Mesendoderm (in vitro differentiated cells): ENCODE data around the gene TRABD.

ENCODE experiments used
- DNase-seq: peaks from one replicate; pipeline ENCODE4 v3.0.0; 2013
- H2AK5ac ChIP-seq: 2 replicates; pipeline ENCODE4 v1.6.1; 2013; ENCODE audit warnings: low read length, inconsistent platforms
- H2BK120ac ChIP-seq: 2 replicates; pipeline ENCODE4 v1.6.1; 2013; ENCODE audit warnings: low read depth, mild to moderate bottlenecking, low read length, moderate library complexity, mixed read lengths
- H2BK15ac ChIP-seq: replicated peaks from 2 replicates; pipeline ENCODE4 v1.6.1; 2013; ENCODE audit warnings: low read depth, mild to moderate bottlenecking, moderate library complexity
- H2BK5ac ChIP-seq: 2 replicates; pipeline ENCODE4 v1.6.1; 2013; ENCODE audit warnings: low read length, inconsistent platforms
- H3K18ac ChIP-seq: 2 replicates; pipeline ENCODE4 v1.6.1; 2013; ENCODE audit warnings: mild to moderate bottlenecking, low read length, mixed read lengths
- H3K23ac ChIP-seq: one replicate; pipeline ENCODE4 v1.6.1; 2013; ENCODE audit warnings: low read length
- H3K27ac ChIP-seq: 2 replicates; pipeline ENCODE4 v1.5.1; 2013; ENCODE audit warnings: low read depth, mild to moderate bottlenecking, inconsistent platforms, low read length, moderate library complexity
- H3K27me3 ChIP-seq: 2 replicates; pipeline ENCODE4 v1.6.1; 2013; ENCODE audit warnings: low read length, control low read depth, mild to moderate bottlenecking, inconsistent platforms; ENCODE audit not compliant: insufficient read depth, poor library complexity
- H3K36me3 ChIP-seq: 2 replicates; pipeline ENCODE4 v1.6.1; 2013; ENCODE audit warnings: low read length, inconsistent platforms; ENCODE audit not compliant: control insufficient read depth, insufficient read depth
- H3K4ac ChIP-seq: one replicate; pipeline ENCODE4 v1.6.1; 2013; ENCODE audit warnings: low read depth, mild to moderate bottlenecking, low read length, moderate library complexity
- H3K4me1 ChIP-seq: 2 replicates; pipeline ENCODE4 v1.6.1; 2013; ENCODE audit warnings: low read depth, low read length, inconsistent platforms; ENCODE audit not compliant: control insufficient read depth
- H3K4me2 ChIP-seq: 2 replicates; pipeline ENCODE4 v1.6.1; 2013; ENCODE audit warnings: low read length
- H3K4me3 ChIP-seq: 2 replicates; pipeline ENCODE4 v1.5.1; 2013; ENCODE audit warnings: mild to moderate bottlenecking, low read length
- H3K56ac ChIP-seq: one replicate; pipeline ENCODE4 v1.6.1; 2013; ENCODE audit warnings: low read length
- H3K79me1 ChIP-seq: 2 replicates; pipeline ENCODE4 v1.6.1; 2013; ENCODE audit warnings: low read length, inconsistent platforms
- H3K79me2 ChIP-seq: 2 replicates; pipeline ENCODE4 v1.6.1; 2013; ENCODE audit warnings: mild to moderate bottlenecking, low read length; ENCODE audit not compliant: control insufficient read depth, insufficient read depth
- H3K9ac ChIP-seq: 2 replicates; pipeline ENCODE4 v1.6.1; 2013; ENCODE audit warnings: low read length, inconsistent platforms
- H4K5ac ChIP-seq: one replicate; pipeline ENCODE4 v1.6.1; 2013; ENCODE audit warnings: low read length
- H4K8ac ChIP-seq: one replicate; pipeline ENCODE4 v1.6.1; 2013; ENCODE audit warnings: low read depth, mild to moderate bottlenecking, control low read depth, low read length, moderate library complexity
- WGBS: extraction: QIAGEN DNeasy Blood & Tissue Kit; methylation state at CpG from one replicate; pipeline ENCODE4 v1.1.7; 2013; ENCODE audit warnings: low lambda C conversion rate, missing lambda C conversion rate; ENCODE audit not compliant: insufficient coverage; ENCODE audit errors: extremely low coverage; 5-methylcytosine and 5-hydroxymethylcytosine counted together

The TRABD gene

GRCh38 chr22:50189184-50189848 lies 3.6 kb downstream of the TRABD start:
- Histone ChIP-seq H3K4me1 (peaks cover 2% of the 10 kb centered on the region), H3K4me2 (no peak overlapping the region), H3K56ac (no peak overlapping the region), H2BK5ac (no peak overlapping the region), H2BK15ac (no peak overlapping the region), H3K4me3 (no peak overlapping the region), H4K8ac (no peak overlapping the region), H3K18ac (no peak overlapping the region), H3K23ac (no peak overlapping the region), H3K9ac (no peak overlapping the region), H3K4ac (no peak overlapping the region), H3K79me1 (peaks cover 15% of the 10 kb centered on the region), H4K5ac (no peak overlapping the region), H3K27me3 (no peaks in the 10 kb centered on the region), H3K79me2 (peaks cover 16% of the 10 kb centered on the region), H3K36me3 (peaks cover 6% of the 10 kb centered on the region), H3K27ac (no peak overlapping the region), H2AK5ac (no peak overlapping the region), H2BK120ac (no peak overlapping the region)
- no CpG with 5 or more reads among the region's 20 CpGs for WGBS
- no peak for DNase-seq

- WGBS = no CpG with 5 or more reads among the region's 4 CpGs
- Histone ChIP-seq H2BK5ac (no peak overlapping the region), H3K56ac (peak overlapping the region; percentile 70), H3K9ac (peak overlapping the region; percentile 57), H4K8ac (no peak overlapping the region), H3K4ac (no peak overlapping the region), H3K27ac (no peak overlapping the region), H3K23ac (peak overlapping the region; percentile 45), H3K27me3 (no peaks in the 10 kb centered on the region), H3K4me2 (peak overlapping the region; percentile 9), H2BK15ac (no peak overlapping the region), H2AK5ac (no peak overlapping the region), H3K36me3 (peaks cover 7% of the 10 kb centered on the region), H3K4me3 (no peak overlapping the region), H3K18ac (no peak overlapping the region), H2BK120ac (no peak overlapping the region), H4K5ac (no peak overlapping the region), H3K79me1 (peaks cover 15% of the 10 kb centered on the region), H3K79me2 (peaks cover 16% of the 10 kb centered on the region), H3K4me1 (peaks cover 2% of the 10 kb centered on the region)
- DNase-seq = peak; percentile 33
These were observed 4.1 kb downstream of the TRABD start for GRCh38 chr22:50189849-50190181.

- no peak overlapping the region for H2BK5ac ChIP-seq
- WGBS = no CpG with 5 or more reads among the region's 43 CpGs
- peak overlapping the region; percentile 82 for H3K56ac ChIP-seq
- peak overlapping the region; percentile 45 for H3K23ac ChIP-seq
- peak overlapping the region; percentile 57 for H3K9ac ChIP-seq
- no peak overlapping the region for H2BK120ac ChIP-seq
- H3K18ac ChIP-seq = peak overlapping the region; percentile 8
- no peak overlapping the region for H4K8ac ChIP-seq
- peaks cover 7% of the 10 kb centered on the region for H3K36me3 ChIP-seq
- H3K4me2 ChIP-seq = peak overlapping the region; percentile 9
- peaks cover 15% of the 10 kb centered on the region for H3K79me1 ChIP-seq
- H3K79me2 ChIP-seq = peaks cover 16% of the 10 kb centered on the region
- H3K4ac ChIP-seq = peak overlapping the region; percentile 48
- H3K27me3 ChIP-seq = no peaks in the 10 kb centered on the region
- H2BK15ac ChIP-seq = no peak overlapping the region
- H4K5ac ChIP-seq = no peak overlapping the region
- H3K4me3 ChIP-seq = no peak overlapping the region
- H3K4me1 ChIP-seq = peaks cover 2% of the 10 kb centered on the region
- H2AK5ac ChIP-seq = no peak overlapping the region
- DNase-seq = peak; percentile 75
- no peak overlapping the region for H3K27ac ChIP-seq
These were observed 4.6 kb downstream of the TRABD start for GRCh38 chr22:50190182-50190940.

- Histone ChIP-seq H2AK5ac (no peak overlapping the region), H3K56ac (peak overlapping the region; percentile 82), H2BK15ac (no peak overlapping the region), H3K4me1 (peaks cover 2% of the 10 kb centered on the region), H3K79me1 (peaks cover 15% of the 10 kb centered on the region), H3K4ac (peak overlapping the region; percentile 48), H3K36me3 (peaks cover 7% of the 10 kb centered on the region), H3K27me3 (no peaks in the 10 kb centered on the region), H3K4me3 (no peak overlapping the region), H3K27ac (no peak overlapping the region), H3K18ac (no peak overlapping the region), H3K9ac (peak overlapping the region; percentile 57), H4K8ac (no peak overlapping the region), H4K5ac (no peak overlapping the region), H2BK5ac (no peak overlapping the region), H3K4me2 (peak overlapping the region; percentile 9), H2BK120ac (no peak overlapping the region), H3K79me2 (peaks cover 16% of the 10 kb centered on the region), H3K23ac (no peak overlapping the region)
- no CpG with 5 or more reads among the region's 18 CpGs for WGBS
- no peak for DNase-seq
These were observed 5.4 kb downstream of the TRABD start for GRCh38 chr22:50190941-50191741.

- H3K4me3 ChIP-seq = no peak overlapping the region
- H2AK5ac ChIP-seq = no peak overlapping the region
- H3K4me1 ChIP-seq = peaks cover 2% of the 10 kb centered on the region
- H3K36me3 ChIP-seq = peaks cover 7% of the 10 kb centered on the region
- peaks cover 11% of the 10 kb centered on the region for H3K79me1 ChIP-seq
- no peak overlapping the region for H3K4me2 ChIP-seq
- no peak overlapping the region for H3K23ac ChIP-seq
- H3K56ac ChIP-seq = no peak overlapping the region
- H3K9ac ChIP-seq = no peak overlapping the region
- no peak overlapping the region for H2BK15ac ChIP-seq
- H3K4ac ChIP-seq = no peak overlapping the region
- no peak for DNase-seq
- H3K27ac ChIP-seq = no peak overlapping the region
- H3K27me3 ChIP-seq = no peaks in the 10 kb centered on the region
- WGBS = no CpG with 5 or more reads among the region's 25 CpGs
- no peak overlapping the region for H2BK120ac ChIP-seq
- no peak overlapping the region for H3K18ac ChIP-seq
- H3K79me2 ChIP-seq = peaks cover 8% of the 10 kb centered on the region
- H4K8ac ChIP-seq = no peak overlapping the region
- no peak overlapping the region for H4K5ac ChIP-seq
- no peak overlapping the region for H2BK5ac ChIP-seq
These were observed 6.9 kb downstream of the TRABD start for GRCh38 chr22:50192436-50193204.
